T-cell (primary cell): ENCODE measurements around the gene KIF26A. TPM values are rescaled to one million over a fixed set of nuclear protein-coding genes. Genes with fewer than 3 reads are reported as not detected.

Experiments
- ATAC-seq, 4 experiments: fragments of 200-7000 bp in 3 of 4; fragments of 150-1000 bp in 1 of 4; cut with Tn5 transposase; replicated peaks in 1 of 4; 1 replicate in 3 of 4; 2 replicates in 1 of 4; pipeline ENCODE4 v1.10.0; 2021; ENCODE audit warnings: moderate library complexity in 3 of 4, mild to moderate bottlenecking in 2 of 4, moderate number of reproducible peaks in 1 of 4
- CTCF ChIA-PET, 2 donors: fragments of 300-600 bp; sonication (Branson Sonifier 250); formaldehyde crosslinking; loops; one replicate each; lab custom pipeline; 2022; ENCODE audit warnings: antibody characterized with exemption in 2 of 2; lab: Charles Lee
- POLR2A ChIA-PET, 2 donors: fragments of 300-600 bp; sonication (Branson Sonifier 250); formaldehyde crosslinking; loops; one replicate each; lab custom pipeline; 2022; ENCODE audit warnings: antibody characterized with exemption in 2 of 2; lab: Charles Lee
- DNase-seq, 35 experiments: peaks; one replicate each; pipeline versions ENCODE4 v3.0.0 to v3.0.0-alpha.2; 2013 to 2023
- H3K27ac ChIP-seq: one replicate; pipeline ENCODE4 v1.5.1; 2013; ENCODE audit warnings: low read length
- H3K27me3 ChIP-seq, 2 experiments: replicated peaks in 1 of 2; 1 replicate in 1 of 2; 2 replicates in 1 of 2; pipeline versions ENCODE4 v1.6.1 to v1.7.0; 2013; ENCODE audit warnings: low read length in 1 of 2, mixed read lengths in 1 of 2; ENCODE audit not compliant: control insufficient read depth in 2 of 2, insufficient read depth in 2 of 2; ENCODE audit errors: extremely low read depth in 1 of 2
- H3K36me3 ChIP-seq, 2 donors: 1 replicate in 1 of 2; 2 replicates in 1 of 2; pipeline versions ENCODE4 v1.6.1 to v1.7.0; 2013; ENCODE audit warnings: low read length in 1 of 2; ENCODE audit not compliant: control insufficient read depth in 2 of 2, insufficient read depth in 1 of 2; ENCODE audit errors: extremely low read depth in 1 of 2
- H3K4me1 ChIP-seq, 2 experiments: 1 replicate in 1 of 2; 2 replicates in 1 of 2; pipeline versions ENCODE4 v1.6.1 to v1.7.0; 2013; ENCODE audit warnings: low read length in 2 of 2, mixed read lengths in 1 of 2; ENCODE audit not compliant: insufficient read depth in 2 of 2, control insufficient read depth in 1 of 2; ENCODE audit errors: extremely low read depth in 1 of 2
- H3K4me3 ChIP-seq, 2 donors: 1 replicate in 1 of 2; 2 replicates in 1 of 2; pipeline versions ENCODE4 v1.5.1 to v1.7.0; 2013; ENCODE audit warnings: mild to moderate bottlenecking in 2 of 2, low read length in 1 of 2, moderate library complexity in 1 of 2; ENCODE audit not compliant: control insufficient read depth in 1 of 2; ENCODE audit errors: extremely low read depth in 1 of 2
- H3K9me3 ChIP-seq: 2 replicates; pipeline ENCODE4 v1.7.0; 2013
- H3K27ac Mint-ChIP-seq, 2 donors: one replicate each; pipeline ENCODE4 v1.8.0; 2020 to 2021; ENCODE audit warnings: mild to moderate bottlenecking in 2 of 2, mixed read lengths in 2 of 2
- H3K27me3 Mint-ChIP-seq, 2 donors: one replicate each; pipeline ENCODE4 v1.8.0; 2021 to 2022; ENCODE audit warnings: mixed read lengths in 2 of 2
- H3K36me3 Mint-ChIP-seq: one replicate; pipeline ENCODE4 v1.8.0; 2021; ENCODE audit warnings: mixed read lengths
- H3K4me1 Mint-ChIP-seq, 3 donors: one replicate each; pipeline ENCODE4 v1.8.0; 2020 to 2022; ENCODE audit warnings: mixed read lengths in 3 of 3, mild to moderate bottlenecking in 1 of 3
- H3K4me3 Mint-ChIP-seq, 3 donors: one replicate each; pipeline ENCODE4 v1.8.0; 2020 to 2022; ENCODE audit warnings: mild to moderate bottlenecking in 3 of 3, mixed read lengths in 3 of 3, moderate library complexity in 3 of 3
- H3K9me3 Mint-ChIP-seq, 3 donors: one replicate each; pipeline ENCODE4 v1.8.0; 2020 to 2022; ENCODE audit warnings: mixed read lengths in 3 of 3
- WGBS: methylation state at CpG from one replicate; pipeline ENCODE4 v1.1.5; 2013; ENCODE audit warnings: missing lambda C conversion rate; ENCODE audit not compliant: insufficient coverage; 5-methylcytosine and 5-hydroxymethylcytosine counted together
- total RNA-seq, 35 experiments: library from RNA in 6 of 35; stranded (reverse) in 6 of 35; fragments of 120-200 nt in 1 of 35; gene quantifications; one replicate each; pipeline versions ENCODE4 v1.2.1 to v1.2.4 and lab custom pipeline; 2013 to 2026

The KIF26A gene
- total RNA-seq, 5 donors from 2014 or later (not counting 1 experiment from before 2014, with no cell fraction given) = 0.07 to 1.6 (median 0.44) TPM

DNA sequence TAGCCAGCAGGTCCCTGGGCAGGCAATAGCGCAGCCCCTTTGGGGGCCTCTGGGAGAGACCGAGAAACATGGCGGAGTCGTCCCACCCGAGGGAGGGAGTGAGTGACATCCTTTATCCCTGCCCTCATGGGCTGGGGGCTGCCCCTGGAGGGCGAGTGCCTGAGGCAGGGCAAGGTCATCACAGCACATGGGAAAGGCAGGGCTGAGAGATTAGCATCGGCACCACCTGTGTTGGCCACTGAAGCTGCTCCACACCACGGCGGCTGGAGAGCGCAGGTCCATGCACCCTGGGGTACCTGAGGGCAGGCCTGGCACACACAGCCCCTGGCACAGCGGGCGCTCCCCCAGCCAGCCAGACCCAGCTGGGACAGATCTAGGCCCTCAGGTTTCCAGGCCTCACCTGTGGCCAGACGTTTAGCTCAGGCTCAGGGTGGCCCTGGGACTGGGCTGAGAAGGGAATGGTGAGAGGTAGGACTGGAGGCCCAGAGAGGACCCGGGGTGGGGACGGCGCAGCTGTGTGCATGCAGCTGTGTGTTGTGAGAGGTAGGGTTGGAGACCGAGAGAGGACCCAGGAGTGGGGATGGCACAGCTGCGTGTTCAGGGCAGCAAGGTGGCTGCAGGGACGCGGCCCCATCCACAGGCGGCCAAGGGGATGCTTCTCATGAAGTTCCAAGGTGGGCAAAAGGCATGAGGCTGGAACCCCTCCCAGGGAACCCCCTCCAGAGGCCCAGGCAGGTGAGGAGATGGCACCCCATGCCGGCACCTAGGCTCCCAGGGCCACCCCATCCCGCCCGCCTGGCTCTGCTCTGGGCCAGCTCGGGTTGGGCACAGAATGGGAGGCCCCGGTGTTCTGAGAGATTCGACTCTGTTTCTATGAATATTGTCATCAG is 74.1 kb downstream of the KIF26A start:
- no peaks in the 10 kb centered on the region for H3K9me3 Mint-ChIP-seq
- Histone ChIP-seq H3K4me3 (no peak overlapping the region), H3K27me3 (peaks cover 0 to 36% of the 10 kb centered on the region in 2 experiments), H3K4me1 (no peaks in the 10 kb centered on the region), H3K9me3 (no peaks in the 10 kb centered on the region), H3K27ac (no peak overlapping the region), H3K36me3 (no peaks in the 10 kb centered on the region)
- peaks cover 13 to 17% of the 10 kb centered on the region in 2 donors for H3K27me3 Mint-ChIP-seq
- 87% methylated on average over 26 of the region's 27 CpGs for WGBS
- ATAC-seq (no peak), DNase-seq (no peak)
- H3K27ac Mint-ChIP-seq = no peak overlapping the region
- ChIA-PET CTCF (no interaction called here), POLR2A (no interaction called here)
- no peaks in the 10 kb centered on the region for H3K36me3 Mint-ChIP-seq
- H3K4me1 Mint-ChIP-seq = no peaks in the 10 kb centered on the region
- H3K4me3 Mint-ChIP-seq = no peak overlapping the region

DNA sequence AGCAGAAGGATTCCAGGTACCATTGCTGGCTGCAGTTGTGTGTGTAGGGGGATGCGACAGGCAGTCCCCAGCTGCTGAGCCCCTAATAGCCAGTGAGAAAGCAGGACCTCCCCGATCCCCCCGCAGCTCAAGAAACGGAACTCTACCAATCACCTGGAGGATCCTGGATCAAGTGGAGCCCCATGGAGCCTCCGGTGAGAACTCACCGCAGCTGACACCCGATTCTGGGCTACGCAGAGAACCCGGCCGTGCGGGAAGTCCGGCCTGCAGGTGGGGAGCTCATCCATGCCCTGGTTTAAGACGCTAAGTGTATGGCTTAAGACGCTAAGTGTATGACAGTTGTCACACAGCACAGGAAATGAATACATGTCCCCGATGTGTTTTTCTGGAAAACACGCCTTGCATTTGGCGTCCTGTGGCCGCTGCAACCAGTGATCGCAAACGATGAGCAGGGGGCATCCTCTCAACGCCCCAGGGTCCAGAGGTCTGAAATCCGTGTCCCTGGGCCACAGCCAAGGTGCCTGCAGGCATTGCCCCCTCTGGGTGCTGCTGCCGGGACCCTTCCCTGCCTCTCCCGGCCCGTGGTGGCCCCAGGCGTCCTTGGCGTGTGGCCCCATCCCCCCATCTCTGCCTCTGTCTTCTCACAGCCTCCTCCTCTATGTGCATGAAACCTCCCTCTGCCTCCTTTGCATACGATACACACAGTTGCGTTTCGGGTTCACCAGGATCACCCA is 75.1 kb downstream of the KIF26A start:
- Histone ChIP-seq H3K27me3 (peaks cover 0 to 36% of the 10 kb centered on the region in 2 experiments), H3K36me3 (no peaks in the 10 kb centered on the region), H3K27ac (no peak overlapping the region), H3K4me1 (no peaks in the 10 kb centered on the region), H3K4me3 (no peak overlapping the region), H3K9me3 (no peaks in the 10 kb centered on the region)
- DNase-seq (no peak), ATAC-seq (no peak)
- 87% methylated on average over 30 of the region's 30 CpGs for WGBS
- peaks cover 13 to 17% of the 10 kb centered on the region in 2 donors for H3K27me3 Mint-ChIP-seq
- ChIA-PET CTCF (no interaction called here), POLR2A (no interaction called here)
- H3K4me1 Mint-ChIP-seq = no peaks in the 10 kb centered on the region
- H3K36me3 Mint-ChIP-seq = no peaks in the 10 kb centered on the region
- H3K4me3 Mint-ChIP-seq = no peak overlapping the region
- H3K9me3 Mint-ChIP-seq = no peaks in the 10 kb centered on the region
- no peak overlapping the region for H3K27ac Mint-ChIP-seq

DNA sequence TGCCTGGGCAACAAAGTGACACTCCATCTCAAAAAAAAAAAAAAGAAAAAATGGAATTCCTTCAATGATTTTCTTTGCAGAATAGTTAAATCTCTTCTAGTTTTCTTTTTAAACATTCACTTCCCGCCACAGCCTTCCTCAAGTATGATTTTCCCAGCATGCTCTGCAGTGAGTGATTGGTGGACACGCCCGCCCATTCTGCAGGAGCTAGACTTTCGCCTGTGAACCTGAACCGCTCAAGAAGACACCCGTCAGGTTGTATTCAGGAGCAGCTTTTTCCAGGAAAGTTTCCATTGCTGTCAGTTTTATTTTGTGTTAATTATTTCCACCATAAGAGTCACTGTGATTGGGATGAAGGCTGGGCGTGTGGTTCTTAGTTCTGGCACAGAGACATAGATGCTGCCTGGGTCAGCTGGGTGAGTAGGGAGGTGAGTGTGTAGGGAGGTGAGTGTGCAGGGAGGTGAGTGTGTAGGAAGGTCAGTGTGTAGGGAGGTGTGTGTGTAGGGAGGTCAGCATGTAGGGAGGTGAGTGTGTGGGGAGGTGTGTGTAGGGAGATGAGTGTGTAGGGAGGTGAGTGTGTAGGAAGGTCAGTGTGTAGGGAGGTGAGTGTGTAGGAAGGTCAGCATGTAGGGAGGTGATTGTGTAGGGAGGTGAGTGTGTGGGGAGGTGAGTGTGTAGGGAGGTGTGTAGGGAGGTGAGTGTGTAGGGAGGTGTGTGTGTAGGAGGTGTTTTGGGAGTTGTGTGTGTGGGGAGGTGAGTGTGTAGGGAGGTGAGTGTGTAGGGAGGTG is 76.2 kb downstream of the KIF26A start:
- H3K27me3 Mint-ChIP-seq = peaks cover 13 to 22% of the 10 kb centered on the region in 2 donors
- CTCF ChIA-PET = no interaction called here
- no peak overlapping the region for H3K4me3 Mint-ChIP-seq
- no peak for DNase-seq
- Histone ChIP-seq H3K27me3 (peaks cover 0 to 39% of the 10 kb centered on the region in 2 experiments), H3K36me3 (no peaks in the 10 kb centered on the region), H3K27ac (no peak overlapping the region), H3K4me1 (no peaks in the 10 kb centered on the region), H3K9me3 (no peaks in the 10 kb centered on the region), H3K4me3 (no peak overlapping the region)
- H3K9me3 Mint-ChIP-seq = no peaks in the 10 kb centered on the region
- H3K36me3 Mint-ChIP-seq = no peaks in the 10 kb centered on the region
- no peak for ATAC-seq
- 83% methylated on average over 1 of the region's 7 CpGs for WGBS
- H3K4me1 Mint-ChIP-seq = no peaks in the 10 kb centered on the region
- H3K27ac Mint-ChIP-seq = no peak overlapping the region
- POLR2A ChIA-PET = no interaction called here

DNA sequence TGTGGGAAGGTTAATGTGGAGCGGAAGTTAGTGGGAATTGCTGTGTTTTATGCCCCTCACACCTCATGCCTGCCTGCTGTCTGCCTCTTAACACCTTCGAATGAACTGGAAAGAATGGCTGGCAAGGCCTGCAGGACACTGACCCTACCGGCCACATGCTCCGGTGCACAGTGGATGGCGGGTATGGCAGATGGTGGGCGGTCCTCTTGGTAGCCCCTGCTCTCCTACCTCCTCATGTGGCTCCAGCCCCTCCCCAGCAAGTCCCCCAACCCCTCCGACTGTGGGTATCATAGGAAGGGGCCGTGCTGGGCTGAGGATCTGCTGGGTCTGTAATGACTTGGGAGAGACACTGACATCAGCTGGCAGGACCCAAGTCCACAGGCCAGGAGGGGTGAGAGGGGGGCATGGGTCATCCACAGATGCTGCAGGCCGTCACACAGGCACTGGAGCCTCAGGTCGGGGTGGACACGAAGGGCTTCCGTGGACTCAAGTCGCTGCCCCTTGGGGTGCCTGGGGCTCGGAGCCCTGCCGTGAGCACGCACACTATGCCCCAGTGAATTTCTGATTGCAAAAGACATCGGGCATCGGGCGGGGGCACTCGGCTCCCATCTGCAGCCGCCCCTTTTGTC is 77.4 kb downstream of the KIF26A start:
- no peaks in the 10 kb centered on the region for H3K4me1 Mint-ChIP-seq
- ATAC-seq (no peak), DNase-seq (no peak)
- no peak overlapping the region for H3K27ac Mint-ChIP-seq
- CTCF ChIA-PET = no interaction called here
- H3K27ac ChIP-seq = no peak overlapping the region
- no peaks in the 10 kb centered on the region for H3K36me3 Mint-ChIP-seq
- POLR2A ChIA-PET = no interaction called here
- no peaks in the 10 kb centered on the region for H3K36me3 ChIP-seq
- peaks cover 0 to 40% of the 10 kb centered on the region in 2 experiments for H3K27me3 ChIP-seq
- WGBS = 83% methylated on average over 11 of the region's 21 CpGs
- no peaks in the 10 kb centered on the region for H3K4me1 ChIP-seq
- H3K4me3 Mint-ChIP-seq = no peak overlapping the region
- H3K4me3 ChIP-seq = no peak overlapping the region
- no peaks in the 10 kb centered on the region for H3K9me3 ChIP-seq
- H3K9me3 Mint-ChIP-seq = no peaks in the 10 kb centered on the region
- peaks cover 17 to 19% of the 10 kb centered on the region in 2 donors for H3K27me3 Mint-ChIP-seq

DNA sequence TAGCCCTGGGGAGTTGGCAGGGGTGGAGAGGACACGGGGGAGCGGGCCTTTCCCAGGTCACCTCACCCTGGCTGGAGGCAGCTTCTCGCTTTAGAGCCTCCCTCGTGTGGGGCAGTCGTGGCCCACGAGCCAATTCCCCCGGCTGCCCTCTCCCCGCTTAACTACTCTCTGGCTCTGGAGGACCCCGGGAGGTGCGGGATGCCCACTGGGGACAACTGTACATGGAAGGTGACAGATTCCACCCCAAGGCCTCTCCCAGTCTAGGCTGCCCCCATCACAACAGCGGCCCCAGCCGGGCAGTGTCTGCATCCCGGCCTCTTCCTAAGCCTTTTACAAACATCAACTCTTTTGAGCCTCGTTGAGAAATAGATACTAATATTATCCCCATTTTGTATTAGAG is 78.1 kb downstream of the KIF26A start:
- ChIA-PET CTCF (no interaction called here), POLR2A (no interaction called here)
- H3K9me3 ChIP-seq = no peaks in the 10 kb centered on the region
- Mint-ChIP-seq H3K27ac (no peak overlapping the region), H3K4me3 (no peak overlapping the region), H3K4me1 (no peaks in the 10 kb centered on the region), H3K9me3 (no peaks in the 10 kb centered on the region), H3K27me3 (peaks cover 16 to 19% of the 10 kb centered on the region in 2 donors), H3K36me3 (no peaks in the 10 kb centered on the region)
- peaks cover 0 to 45% of the 10 kb centered on the region in 2 experiments for H3K27me3 ChIP-seq
- no peak overlapping the region for H3K27ac ChIP-seq
- H3K36me3 ChIP-seq = no peaks in the 10 kb centered on the region
- no peak for ATAC-seq
- no peaks in the 10 kb centered on the region for H3K4me1 ChIP-seq
- DNase-seq = no peak
- 90% methylated on average over 4 of the region's 14 CpGs for WGBS
- H3K4me3 ChIP-seq = no peak overlapping the region
